Effector memory CD4-positive, alpha-beta T cell (primary cell): ENCODE measurements around the gene OSBPL2.

ENCODE experiments used
- DNase-seq, 3 donors: peaks; one replicate each; pipeline ENCODE4 v3.0.0-alpha.2; 2020
- H3K27ac ChIP-seq: 2 replicates; pipeline ENCODE4 v1.7.0; 2013; ENCODE audit warnings: mild to moderate bottlenecking, low read length, moderate library complexity; ENCODE audit not compliant: insufficient read depth, poor library complexity, severe bottlenecking
- H3K27me3 ChIP-seq: replicated peaks from 2 replicates; pipeline ENCODE4 v1.7.0; 2013; ENCODE audit warnings: mild to moderate bottlenecking, low read length; ENCODE audit not compliant: insufficient read depth, control insufficient read depth, poor library complexity, severe bottlenecking
- H3K36me3 ChIP-seq: 2 replicates; pipeline ENCODE4 v1.7.0; 2013; ENCODE audit warnings: mild to moderate bottlenecking, low read length, moderate library complexity; ENCODE audit not compliant: control insufficient read depth, insufficient read depth
- H3K4me1 ChIP-seq: 2 replicates; pipeline ENCODE4 v1.7.0; 2013; ENCODE audit warnings: low read length, mild to moderate bottlenecking; ENCODE audit not compliant: control insufficient read depth, insufficient read depth, poor library complexity, severe bottlenecking
- H3K4me3 ChIP-seq: 2 replicates; pipeline ENCODE4 v1.7.0; 2013; ENCODE audit warnings: low read length, low read depth, mild to moderate bottlenecking; ENCODE audit not compliant: insufficient read depth, poor library complexity, severe bottlenecking
- H3K9me3 ChIP-seq: 2 replicates; pipeline ENCODE4 v1.7.0; 2013; ENCODE audit warnings: mild to moderate bottlenecking, low read length, moderate library complexity; ENCODE audit not compliant: control insufficient read depth

Gene OSBPL2

DNA sequence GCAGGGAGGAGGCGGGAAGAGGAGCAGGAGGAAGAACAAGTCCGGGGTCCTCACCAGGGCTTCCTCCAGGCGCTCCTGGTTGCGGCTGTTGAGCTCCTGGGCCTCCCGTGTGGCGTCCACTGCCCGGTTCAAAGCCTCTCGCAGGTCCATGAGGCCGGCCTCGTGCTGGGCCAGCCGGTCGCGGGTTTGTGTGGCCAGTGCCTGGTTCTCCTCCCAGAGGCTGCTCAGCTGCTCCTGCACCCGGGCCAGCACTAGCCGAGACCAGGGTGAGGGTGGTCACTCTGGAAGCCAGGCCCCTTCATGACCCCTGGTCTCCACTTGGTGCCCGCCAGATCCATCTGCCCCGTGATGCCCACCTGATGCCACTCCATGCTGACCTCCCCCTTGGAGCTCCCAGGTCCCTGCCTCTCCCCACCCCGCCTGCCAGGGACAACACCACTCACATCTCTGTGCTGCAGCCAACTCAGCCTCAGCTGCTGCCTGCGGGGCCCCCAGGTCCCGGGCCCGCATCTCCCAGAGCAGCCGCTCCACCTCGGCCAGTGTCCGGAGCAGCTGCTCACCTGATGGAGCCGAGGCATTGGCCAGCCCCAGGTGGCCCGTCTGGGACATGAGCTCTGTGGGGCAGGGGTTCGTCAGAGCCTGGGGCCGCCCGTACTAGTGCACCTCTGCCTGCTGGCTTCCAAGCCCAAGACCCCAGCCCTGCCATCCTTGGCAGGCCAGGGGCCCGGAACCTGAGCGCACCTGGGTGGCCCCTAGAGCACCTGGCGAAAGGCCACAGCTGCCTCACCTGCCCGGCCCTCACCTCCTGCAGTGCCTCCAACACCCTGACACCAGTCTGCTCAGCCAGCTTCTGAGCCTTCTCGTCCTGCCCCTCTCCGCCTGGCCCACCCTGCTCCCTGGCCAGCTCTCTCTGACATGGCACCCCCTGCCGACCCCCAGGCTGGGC lies 80.4 kb downstream of the OSBPL2 start:
- H3K36me3 ChIP-seq: no peaks in the 10 kb centered on the region
- no peaks in the 10 kb centered on the region for H3K4me1 ChIP-seq
- H3K27me3 ChIP-seq: no peaks in the 10 kb centered on the region
- H3K4me3 ChIP-seq: no peak overlapping the region
- DNase-seq: no peak
- no peaks in the 10 kb centered on the region for H3K9me3 ChIP-seq
- no peak overlapping the region for H3K27ac ChIP-seq

DNA sequence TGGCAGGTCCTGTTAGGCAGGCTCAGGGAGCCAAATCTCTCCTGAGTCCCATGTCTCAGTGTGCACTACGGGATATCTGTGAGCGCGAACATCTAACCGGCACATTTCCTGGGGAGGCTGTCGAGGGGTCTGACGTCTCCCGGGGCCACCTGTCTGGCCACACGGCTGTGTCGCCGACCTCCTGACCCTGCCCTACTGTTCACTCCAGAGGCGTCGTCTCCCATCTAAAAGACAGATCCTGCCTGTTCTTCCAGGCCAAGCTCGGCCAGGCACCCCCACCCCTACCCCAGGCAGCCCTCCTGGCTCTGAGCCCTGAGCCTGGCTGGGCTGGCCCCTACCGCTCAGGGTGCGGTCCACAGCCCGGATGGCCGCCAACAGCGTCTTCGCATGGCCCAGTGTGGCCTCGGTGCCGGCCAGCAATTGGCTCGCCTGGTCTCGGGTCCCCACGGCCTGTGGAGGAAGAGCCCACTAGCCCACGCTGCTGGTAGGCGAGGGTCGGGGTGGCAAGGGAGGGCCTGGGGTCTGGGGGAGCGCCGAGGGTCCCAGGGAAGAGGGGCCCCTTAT lies 81.1 kb downstream of the OSBPL2 start:
- DNase-seq: no peak
- Histone ChIP-seq H3K4me1 (no peaks in the 10 kb centered on the region), H3K4me3 (no peak overlapping the region), H3K36me3 (no peaks in the 10 kb centered on the region), H3K27ac (no peak overlapping the region), H3K27me3 (no peaks in the 10 kb centered on the region), H3K9me3 (no peaks in the 10 kb centered on the region)

DNA sequence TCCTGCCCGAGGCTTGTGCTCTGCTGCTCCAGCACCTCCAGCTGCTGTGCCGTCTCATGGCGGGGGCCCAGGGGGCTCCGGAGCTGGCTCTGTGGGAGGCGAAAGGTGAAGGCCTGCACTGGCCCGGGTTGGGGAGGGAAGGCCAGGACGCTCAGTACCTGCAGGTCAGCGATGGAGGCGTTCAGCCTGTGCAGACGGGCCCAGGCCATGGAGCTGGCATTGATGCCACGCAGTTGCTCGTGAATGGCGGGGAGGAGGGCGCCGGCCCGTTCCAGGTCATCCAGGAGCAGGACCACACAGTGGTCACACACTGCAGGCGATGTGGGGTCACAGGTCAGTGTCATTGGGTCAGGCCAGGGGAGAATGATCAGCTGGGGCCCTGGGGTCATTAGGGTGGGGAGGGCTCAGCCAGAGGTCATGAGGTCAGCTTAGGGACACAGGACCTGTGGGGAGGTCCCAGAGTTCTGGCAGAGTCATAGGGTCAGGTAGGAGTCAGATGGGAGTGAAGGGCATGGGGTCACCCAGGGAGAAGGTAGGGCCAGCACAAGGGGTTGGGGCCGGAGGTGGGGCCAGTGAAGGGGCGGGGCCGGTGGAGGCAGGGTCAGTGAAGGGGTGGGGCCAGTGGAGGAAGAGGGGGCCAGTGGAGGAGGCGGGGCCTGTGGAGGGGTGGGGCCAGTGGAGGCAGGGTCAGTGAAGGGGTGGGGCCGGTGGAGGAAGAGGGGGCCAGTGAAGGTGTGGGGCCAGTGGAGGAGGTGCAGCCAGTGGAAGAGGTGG lies 82.4 kb downstream of the OSBPL2 start:
- H3K36me3 ChIP-seq: no peaks in the 10 kb centered on the region

DNA sequence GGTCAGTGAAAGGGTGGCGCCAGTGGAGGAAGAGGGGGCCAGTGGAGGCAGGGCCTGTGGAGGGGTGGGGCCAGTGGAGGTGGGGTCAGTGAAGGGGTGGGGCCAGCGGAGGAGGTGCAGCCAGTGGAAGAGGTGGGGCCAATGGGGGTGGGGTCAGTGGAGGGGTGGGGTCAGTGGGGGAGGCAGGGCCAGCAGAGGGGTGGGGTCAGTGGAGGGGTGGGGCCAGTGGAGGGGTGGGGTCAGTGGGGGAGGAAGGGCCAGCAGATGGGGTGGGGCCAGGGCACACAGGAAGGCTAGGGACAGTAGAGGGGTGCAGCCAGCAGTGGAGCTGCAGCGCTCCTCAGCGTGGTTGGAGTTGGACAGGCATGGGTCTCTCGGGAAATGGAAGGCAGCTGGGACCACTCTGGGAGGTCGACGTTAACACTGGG lies 83.2 kb downstream of the OSBPL2 start:
- no peaks in the 10 kb centered on the region for H3K27me3 ChIP-seq
- no peaks in the 10 kb centered on the region for H3K9me3 ChIP-seq
- H3K4me1 ChIP-seq: no peaks in the 10 kb centered on the region
- H3K4me3 ChIP-seq: no peak overlapping the region
- no peak overlapping the region for H3K27ac ChIP-seq
- H3K36me3 ChIP-seq: no peaks in the 10 kb centered on the region
- DNase-seq: no peak

More for the DNA sequence above, 82.4 kb downstream of the OSBPL2 start:
- no peak overlapping the region for H3K27ac ChIP-seq
- no peaks in the 10 kb centered on the region for H3K9me3 ChIP-seq
- no peak for DNase-seq
- no peak overlapping the region for H3K4me3 ChIP-seq
- H3K4me1 ChIP-seq: no peaks in the 10 kb centered on the region
- no peaks in the 10 kb centered on the region for H3K27me3 ChIP-seq

DNA sequence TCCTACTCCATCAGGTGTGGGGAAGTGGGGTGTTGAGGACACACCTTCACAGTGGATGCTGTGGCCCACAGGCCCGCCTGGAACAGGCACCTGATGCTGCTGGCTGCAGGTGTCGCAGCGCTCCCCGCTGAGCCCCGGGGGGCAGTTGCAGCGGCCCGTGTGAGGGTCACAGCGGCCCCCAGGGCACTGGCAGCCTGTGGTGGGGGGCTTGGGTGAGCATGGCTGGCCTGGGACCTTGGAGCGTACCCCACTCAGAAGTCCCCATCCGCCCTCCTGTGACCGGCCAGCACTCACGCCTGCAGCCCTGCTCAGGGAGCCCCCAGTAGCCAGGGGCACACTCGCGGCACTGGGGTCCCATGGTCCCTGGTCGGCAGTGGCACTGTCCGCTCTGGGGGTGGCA lies 83.7 kb downstream of the OSBPL2 start:
- no peaks in the 10 kb centered on the region for H3K4me1 ChIP-seq
- no peak overlapping the region for H3K4me3 ChIP-seq
- no peaks in the 10 kb centered on the region for H3K27me3 ChIP-seq
- no peak for DNase-seq
- H3K27ac ChIP-seq: no peak overlapping the region
- H3K9me3 ChIP-seq: no peaks in the 10 kb centered on the region
- no peaks in the 10 kb centered on the region for H3K36me3 ChIP-seq

DNA sequence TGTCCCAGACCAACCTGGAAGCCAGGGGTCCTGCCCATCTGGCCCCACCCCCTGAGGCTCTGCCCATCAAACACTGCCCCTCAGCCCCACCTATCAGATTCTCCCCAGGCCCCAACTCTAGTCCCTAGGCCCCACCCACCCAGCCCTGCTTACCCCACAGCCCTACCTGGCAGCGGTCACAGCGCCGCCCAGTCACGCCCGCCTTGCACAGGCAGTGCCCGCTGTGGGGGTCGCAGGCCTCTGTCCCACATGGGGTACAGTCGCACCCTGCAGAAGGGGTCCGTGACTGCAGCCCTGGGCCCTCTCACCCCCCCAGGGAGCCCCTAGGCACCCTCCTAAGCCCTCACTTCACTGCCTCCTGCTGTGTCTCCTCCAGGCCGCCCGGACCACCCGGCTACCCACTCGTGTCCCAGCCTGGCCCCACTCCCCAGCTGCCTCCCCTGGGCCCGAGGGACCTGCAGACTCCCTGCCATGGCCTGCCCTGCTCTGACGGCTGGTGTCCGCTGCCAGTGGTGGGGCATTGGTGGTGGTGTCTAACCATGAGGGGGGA lies 84.2 kb downstream of the OSBPL2 start:
- H3K36me3 ChIP-seq: no peaks in the 10 kb centered on the region
- no peaks in the 10 kb centered on the region for H3K4me1 ChIP-seq
- H3K27ac ChIP-seq: no peak overlapping the region
- no peaks in the 10 kb centered on the region for H3K9me3 ChIP-seq
- DNase-seq: no peak
- H3K27me3 ChIP-seq: no peaks in the 10 kb centered on the region
- no peak overlapping the region for H3K4me3 ChIP-seq

DNA sequence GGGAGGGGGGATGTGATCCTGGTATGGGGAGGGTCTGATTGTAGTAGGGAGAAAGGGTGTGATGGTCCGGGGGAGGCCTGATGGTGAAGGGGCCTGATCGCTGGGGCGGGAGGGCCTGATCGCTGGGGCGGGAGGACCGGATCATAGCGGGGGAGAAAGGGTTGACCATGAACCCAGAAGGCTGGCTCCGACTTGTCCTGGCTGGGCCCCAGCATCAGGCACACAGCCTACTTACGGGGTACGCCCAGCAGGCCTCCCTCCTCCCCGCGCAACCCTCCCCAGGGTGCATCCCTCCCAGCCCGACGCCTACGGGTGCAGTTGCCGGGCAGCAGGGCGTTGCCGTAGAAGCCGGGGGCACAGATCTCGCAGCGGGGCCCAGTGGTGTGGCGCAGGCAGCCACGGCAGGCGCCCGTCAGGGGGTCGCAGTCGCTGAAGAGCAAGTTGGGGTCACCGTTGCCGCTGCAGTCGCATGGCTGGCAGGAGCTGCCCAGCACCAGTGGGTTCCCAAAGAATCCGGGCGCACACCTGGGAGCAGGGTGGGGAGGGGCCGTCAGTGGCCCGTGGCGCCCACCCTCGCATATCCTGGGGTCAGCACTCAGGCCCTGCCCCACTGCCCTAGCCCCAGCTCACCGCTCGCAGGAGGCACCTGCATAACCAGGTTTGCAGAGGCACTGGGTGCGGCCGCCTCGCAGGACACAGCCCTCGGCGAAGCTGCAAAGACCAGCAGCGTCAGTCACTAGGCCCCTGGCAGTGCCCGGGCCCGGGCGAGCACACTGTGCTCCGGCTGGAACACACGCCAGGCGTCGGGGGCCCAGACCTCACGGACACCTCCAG lies 85.0 kb downstream of the OSBPL2 start:
- H3K9me3 ChIP-seq: no peaks in the 10 kb centered on the region
- H3K36me3 ChIP-seq: no peaks in the 10 kb centered on the region
- H3K4me1 ChIP-seq: no peaks in the 10 kb centered on the region
- no peak for DNase-seq
- H3K27ac ChIP-seq: no peak overlapping the region
- no peaks in the 10 kb centered on the region for H3K27me3 ChIP-seq
- H3K4me3 ChIP-seq: no peak overlapping the region

DNA sequence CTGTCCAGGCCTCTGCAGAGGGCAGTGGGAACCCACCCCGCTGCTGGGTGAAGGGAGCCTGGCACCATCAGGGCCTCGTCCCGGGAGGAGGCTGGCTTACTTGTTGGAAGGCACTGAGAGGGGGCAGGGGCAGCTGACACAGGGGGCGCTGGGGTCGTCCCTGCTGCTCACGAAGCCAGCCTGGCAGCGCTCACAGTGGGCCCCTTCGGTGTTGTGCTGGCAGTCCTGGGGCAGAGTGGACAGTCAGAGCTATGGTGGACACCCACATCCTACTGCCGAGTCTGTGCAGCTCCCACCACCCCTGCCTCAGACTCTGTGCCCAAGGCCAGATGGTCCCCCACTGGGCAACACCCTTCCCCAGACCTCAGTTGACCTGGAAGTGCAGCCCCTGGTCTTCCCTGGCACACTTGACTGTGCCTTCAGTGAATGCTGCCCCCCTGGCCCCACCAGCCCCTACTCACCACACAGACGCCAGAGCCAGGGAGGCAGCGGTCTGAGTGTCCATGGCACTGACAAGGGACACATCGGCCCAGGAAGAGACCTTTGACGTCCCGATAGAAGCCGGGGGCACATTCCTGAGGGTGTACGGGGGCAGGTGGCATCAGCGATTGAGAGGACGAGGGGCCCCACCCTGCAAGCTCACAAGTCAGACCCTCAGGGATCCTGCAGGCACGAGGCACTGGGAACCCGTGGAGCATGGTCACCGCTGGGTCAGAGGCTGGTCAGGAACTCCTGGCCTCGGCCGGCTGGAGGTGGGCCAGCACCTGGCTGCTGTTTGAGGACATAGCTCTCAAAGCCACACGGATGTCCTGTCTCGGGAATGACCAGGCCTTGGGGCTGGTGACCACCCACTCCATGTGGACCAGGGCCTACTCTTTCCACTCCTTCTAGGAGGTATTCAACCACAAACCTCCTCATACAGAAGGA lies 85.9 kb downstream of the OSBPL2 start:
- Histone ChIP-seq H3K4me3 (no peak overlapping the region), H3K9me3 (no peaks in the 10 kb centered on the region), H3K27me3 (no peaks in the 10 kb centered on the region), H3K36me3 (no peaks in the 10 kb centered on the region), H3K27ac (no peak overlapping the region), H3K4me1 (no peaks in the 10 kb centered on the region)
- DNase-seq: no peak
